ENCODE results near the gene DTD1.
"Not testable (repeated sequence)": the region's sequence is repeated elsewhere in the genome, so short reads cannot be mapped to it uniquely, and the experiment has no call there.

The DTD1 gene

GRCh38 chr20:18743665-18744440 is 156.0 kb downstream of the DTD1 start:
- DNase-seq, result no peak

GRCh38 chr20:18747090-18747489 is 159.2 kb downstream of the DTD1 start:
- no peak for DNase-seq

GRCh38 chr20:18748987-18749386 is 161.1 kb downstream of the DTD1 start:
- DNase-seq, result no peak

- DNase-seq, result no peak
Observed at GRCh38 chr20:18749528-18749927, 161.7 kb downstream of the DTD1 start.

- DNase-seq, result no peak
Observed at GRCh38 chr20:18750735-18751134, 162.9 kb downstream of the DTD1 start.

- no peak for DNase-seq
Observed at GRCh38 chr20:18754030-18754652, 166.3 kb downstream of the DTD1 start.

GRCh38 chr20:18754653-18755045 is 166.8 kb downstream of the DTD1 start:
- no peak for DNase-seq

- DNase-seq, result not testable (repeated sequence)
Observed at GRCh38 chr20:18760852-18761251, 173.0 kb downstream of the DTD1 start.

GRCh38 chr20:18767676-18768075 is 179.8 kb downstream of the DTD1 start:
- no peak for DNase-seq

GRCh38 chr20:18773566-18773965 is 185.7 kb downstream of the DTD1 start:
- DNase-seq, result no peak

GRCh38 chr20:18774207-18774606 is 186.4 kb downstream of the DTD1 start:
- DNase-seq, result no peak

- DNase-seq, result peak in 1 of 2 experiments; percentile 5
Observed at GRCh38 chr20:18775633-18776032, 187.8 kb downstream of the DTD1 start.

- no peak for DNase-seq
Observed at GRCh38 chr20:18778690-18779392, 191.0 kb downstream of the DTD1 start.

GRCh38 chr20:18780385-18781130 is 192.7 kb downstream of the DTD1 start:
- DNase-seq, result no peak

GRCh38 chr20:18781509-18781908 is 193.7 kb downstream of the DTD1 start:
- no peak for DNase-seq

- no peak for DNase-seq
Observed at GRCh38 chr20:18783385-18783959, 195.6 kb downstream of the DTD1 start.

GRCh38 chr20:18787046-18787445 is 199.2 kb downstream of the DTD1 start:
- DNase-seq, result not testable (repeated sequence)

GRCh38 chr20:18788021-18788420 is 200.2 kb downstream of the DTD1 start:
- no peak for DNase-seq

GRCh38 chr20:18790787-18791186 is 202.9 kb downstream of the DTD1 start:
- DNase-seq, result no peak

GRCh38 chr20:18793625-18794427 is 206.0 kb downstream of the DTD1 start:
- peak; percentile 87 to 95 for DNase-seq

GRCh38 chr20:18794428-18794787 is 206.6 kb downstream of the DTD1 start:
- DNase-seq, result no peak

- no peak for DNase-seq
Observed at GRCh38 chr20:18795366-18795765, 207.5 kb downstream of the DTD1 start.

Data from NCI-H526 (cell line).